WTC11 (cell line): Measurements from ENCODE around the gene RASGEF1C. TPM values are rescaled to one million over a fixed set of nuclear protein-coding genes. Genes with fewer than 3 reads are reported as not detected.

ENCODE experiments used
- ATAC-seq: fragments of 200-7000 bp; cut with Tn5 transposase; 2 replicates; pipeline ENCODE4 v1.10.0; 2021; ENCODE audit warnings: mild to moderate bottlenecking, moderate library complexity
- CTCF ChIA-PET: fragments of 300-600 bp; sonication (Branson Sonifier 250); formaldehyde crosslinking; loops from one replicate; lab custom pipeline; 2021; ENCODE audit warnings: antibody characterized with exemption; lab: Charles Lee
- POLR2A ChIA-PET: fragments of 350-600 bp; sonication (Branson Sonifier 250); formaldehyde crosslinking; loops from one replicate; lab custom pipeline; 2021; ENCODE audit warnings: antibody characterized with exemption; lab: Charles Lee
- DNase-seq: peaks from one replicate; pipeline ENCODE4 v3.0.0; 2021; ENCODE audit warnings: low spot score
- H3K27ac Mint-ChIP-seq: 2 replicates; pipeline ENCODE4 v1.8.0; 2021; ENCODE audit warnings: mixed read lengths
- H3K27me3 Mint-ChIP-seq: 2 replicates; pipeline ENCODE4 v1.8.0; 2021; ENCODE audit warnings: low read depth, mild to moderate bottlenecking, moderate library complexity, mixed read lengths
- H3K36me3 Mint-ChIP-seq: 2 replicates; pipeline ENCODE4 v1.8.0; 2021; ENCODE audit warnings: mixed read lengths
- H3K4me1 Mint-ChIP-seq: 2 replicates; pipeline ENCODE4 v1.8.0; 2022; ENCODE audit warnings: mixed read lengths
- H3K4me3 Mint-ChIP-seq: 2 replicates; pipeline ENCODE4 v1.8.0; 2021; ENCODE audit warnings: mild to moderate bottlenecking, moderate library complexity, mixed read lengths
- H3K9me3 Mint-ChIP-seq: 2 replicates; pipeline ENCODE4 v1.8.0; 2021; ENCODE audit warnings: mixed read lengths
- ATF6 ChIP-seq: sonication (generic); formaldehyde crosslinking; IDR thresholded peaks from 2 replicates; pipeline ENCODE4 v1.8.1; 2023; ENCODE audit warnings: mild to moderate bottlenecking, missing genetic modification reagents
- CREM ChIP-seq: sonication (generic); formaldehyde crosslinking; IDR thresholded peaks from 2 replicates; pipeline ENCODE4 v1.8.1; 2022; ENCODE audit warnings: mild to moderate bottlenecking, missing genetic modification reagents, moderate library complexity
- E2F5 ChIP-seq: sonication (generic); formaldehyde crosslinking; IDR thresholded peaks from 2 replicates; pipeline ENCODE4 v1.8.1; 2022; ENCODE audit warnings: mild to moderate bottlenecking, moderate library complexity, missing genetic modification reagents
- ELF4 ChIP-seq: sonication (generic); formaldehyde crosslinking; IDR thresholded peaks from 2 replicates; pipeline ENCODE4 v1.8.1; 2022; ENCODE audit warnings: low read depth, mild to moderate bottlenecking, moderate library complexity, missing genetic modification reagents
- FOXP1 ChIP-seq: sonication (generic); formaldehyde crosslinking; IDR thresholded peaks from 2 replicates; pipeline ENCODE4 v1.8.0; 2022; ENCODE audit warnings: missing genetic modification reagents, mild to moderate bottlenecking, moderate library complexity, borderline replicate concordance
- GABPB1 ChIP-seq: sonication (generic); formaldehyde crosslinking; IDR thresholded peaks from 2 replicates; pipeline ENCODE4 v1.8.1; 2023; ENCODE audit warnings: mild to moderate bottlenecking, missing genetic modification reagents
- JAZF1 ChIP-seq: fragments of 250-450 bp; sonication (Bioruptor Pico); IDR thresholded peaks from 2 replicates; pipeline ENCODE4 v1.9.0; 2021; ENCODE audit warnings: moderate library complexity, mild to moderate bottlenecking, inconsistent platforms
- MAX ChIP-seq: sonication (generic); formaldehyde crosslinking; IDR thresholded peaks from 2 replicates; pipeline ENCODE4 v1.8.0; 2022; ENCODE audit warnings: mild to moderate bottlenecking, missing genetic modification reagents
- MYBL2 ChIP-seq: sonication (generic); formaldehyde crosslinking; IDR thresholded peaks from 2 replicates; pipeline ENCODE4 v1.8.1; 2023; ENCODE audit warnings: mild to moderate bottlenecking, moderate library complexity, missing genetic modification reagents
- SMAD3 ChIP-seq: sonication (generic); formaldehyde crosslinking; IDR thresholded peaks from 2 replicates; pipeline ENCODE4 v1.8.0; 2022; ENCODE audit warnings: missing genetic modification reagents, mild to moderate bottlenecking, borderline replicate concordance
- USF1 ChIP-seq: sonication (generic); formaldehyde crosslinking; IDR thresholded peaks from 2 replicates; pipeline ENCODE4 v1.8.0; 2022; ENCODE audit warnings: mild to moderate bottlenecking, missing genetic modification reagents
- USF2 ChIP-seq: sonication (generic); formaldehyde crosslinking; IDR thresholded peaks from 2 replicates; pipeline ENCODE4 v1.8.1; 2023; ENCODE audit warnings: mild to moderate bottlenecking, missing genetic modification reagents, moderate library complexity
- ZNF121 ChIP-seq: sonication (generic); formaldehyde crosslinking; IDR thresholded peaks from 2 replicates; pipeline ENCODE4 v1.8.0; 2023; ENCODE audit warnings: missing genetic modification reagents
- ZNF425 ChIP-seq: fragments of 250-450 bp; sonication (Bioruptor Pico); conservative IDR thresholded peaks from 2 replicates; pipeline ENCODE4 v1.9.0; 2021; ENCODE audit warnings: mild to moderate bottlenecking
- total RNA-seq: library from RNA; stranded (reverse); gene quantifications from 3 replicates; pipeline ENCODE4 v1.2.3, GENCODE V29; 2021

Gene RASGEF1C
- total RNA-seq, 1 experiment from 2014 or later: 0.96 TPM

- TF ChIP-seq USF2 (CRISPR knock-in tag) (no peak), GABPB1 (no peak), ZNF425 (CRISPR knock-in tag) (no peak), CREM (CRISPR knock-in tag) (no peak), E2F5 (CRISPR knock-in tag) (no peak)
Observed at GRCh38 chr5:180116077-180116999, 92.7 kb downstream of the RASGEF1C start (continued).

DNA sequence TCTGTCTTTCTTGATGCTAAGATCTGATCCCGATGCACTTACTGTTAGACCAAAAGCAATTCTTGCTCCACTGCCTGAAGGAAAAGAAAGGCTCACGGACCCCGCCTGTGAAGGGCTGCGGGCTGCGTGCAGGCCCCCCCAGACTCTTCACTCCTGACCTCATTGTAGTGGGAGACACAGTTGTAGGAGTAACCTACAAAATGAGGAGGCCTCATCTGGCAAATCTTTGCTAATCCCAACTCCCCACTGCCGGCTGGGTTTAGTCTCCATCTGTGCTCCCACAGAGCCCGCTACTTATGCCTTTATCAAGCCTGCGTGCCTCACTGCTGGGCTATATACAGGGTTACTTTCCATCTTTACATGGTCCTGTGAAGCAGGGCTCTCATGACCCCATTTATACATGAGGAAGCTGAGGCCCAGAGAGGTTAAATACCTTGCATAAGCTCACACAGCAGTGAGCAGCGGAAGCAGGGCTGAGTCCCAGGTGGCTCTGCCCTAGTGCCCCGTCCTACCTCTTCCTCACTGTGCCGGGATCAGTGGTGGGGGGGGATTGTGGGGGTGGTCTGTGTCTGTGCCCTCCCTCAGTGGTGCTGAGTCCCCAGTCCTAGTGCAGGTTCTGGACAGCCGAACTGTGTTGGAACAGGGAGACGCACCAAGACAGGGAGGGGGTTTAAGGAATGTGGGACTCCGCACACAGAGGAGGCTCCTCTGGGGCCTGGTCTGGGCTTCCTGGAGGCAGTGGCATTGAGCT, 93.5 kb downstream of the RASGEF1C start:
- no peaks in the 10 kb centered on the region for H3K36me3 Mint-ChIP-seq
- H3K27ac Mint-ChIP-seq: no peak overlapping the region
- no peaks in the 10 kb centered on the region for H3K27me3 Mint-ChIP-seq
- ChIA-PET CTCF (interaction anchor here (0.5 to 1.7 kb wide), 3 partner anchors 12 to 50 kb away, joined by 3 to 7 read pairs (median 4); no protein-coding TSS in a partner anchor), POLR2A (no interaction called here)
- DNase-seq (no peak), ATAC-seq (no peak)
- no peaks in the 10 kb centered on the region for H3K9me3 Mint-ChIP-seq
- H3K4me1 Mint-ChIP-seq: peaks cover 3% of the 10 kb centered on the region; the same call in 1 of the 2 replicates
- TF ChIP-seq SMAD3 (no peak), USF1 (CRISPR knock-in tag) (no peak), MAX (no peak), JAZF1 (CRISPR knock-in tag) (no peak), FOXP1 (CRISPR knock-in tag) (no peak), MYBL2 (CRISPR knock-in tag) (no peak), ATF6 (CRISPR knock-in tag) (no peak), USF2 (CRISPR knock-in tag) (no peak), ZNF121 (CRISPR knock-in tag) (no peak), ELF4 (no peak)
- H3K4me3 Mint-ChIP-seq: no peak overlapping the region
